Breast epithelium (tissue), 3 donors: ENCODE results near the gene AHCYL1.

Experiments used
- POLR2AphosphoS5 ChIP-seq, 3 donors: sonication (generic); formaldehyde crosslinking; IDR thresholded peaks; one replicate each; pipeline ENCODE4 v1.6.1; 2017; ENCODE audit warnings: antibody characterized with exemption in 3 of 3
- TF ChIP-seq, protein P1 (sequence below), 3 donors: fragments of 450-650 bp; IDR thresholded peaks; one replicate each; pipeline ENCODE4 v1.5.1; 2016 to 2017; ENCODE audit warnings: antibody characterized with exemption in 3 of 3, mild to moderate bottlenecking in 3 of 3, moderate library complexity in 3 of 3

GRCh38 chr1:110047463-110047862 is 62.9 kb downstream of the AHCYL1 start:
- TF ChIP-seq, protein P1, sequence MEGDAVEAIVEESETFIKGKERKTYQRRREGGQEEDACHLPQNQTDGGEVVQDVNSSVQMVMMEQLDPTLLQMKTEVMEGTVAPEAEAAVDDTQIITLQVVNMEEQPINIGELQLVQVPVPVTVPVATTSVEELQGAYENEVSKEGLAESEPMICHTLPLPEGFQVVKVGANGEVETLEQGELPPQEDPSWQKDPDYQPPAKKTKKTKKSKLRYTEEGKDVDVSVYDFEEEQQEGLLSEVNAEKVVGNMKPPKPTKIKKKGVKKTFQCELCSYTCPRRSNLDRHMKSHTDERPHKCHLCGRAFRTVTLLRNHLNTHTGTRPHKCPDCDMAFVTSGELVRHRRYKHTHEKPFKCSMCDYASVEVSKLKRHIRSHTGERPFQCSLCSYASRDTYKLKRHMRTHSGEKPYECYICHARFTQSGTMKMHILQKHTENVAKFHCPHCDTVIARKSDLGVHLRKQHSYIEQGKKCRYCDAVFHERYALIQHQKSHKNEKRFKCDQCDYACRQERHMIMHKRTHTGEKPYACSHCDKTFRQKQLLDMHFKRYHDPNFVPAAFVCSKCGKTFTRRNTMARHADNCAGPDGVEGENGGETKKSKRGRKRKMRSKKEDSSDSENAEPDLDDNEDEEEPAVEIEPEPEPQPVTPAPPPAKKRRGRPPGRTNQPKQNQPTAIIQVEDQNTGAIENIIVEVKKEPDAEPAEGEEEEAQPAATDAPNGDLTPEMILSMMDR (IDR thresholded peaks at IDR 0.05): no peak
- no peak for TF ChIP-seq POLR2AphosphoS5 (IDR thresholded peaks at IDR 0.05)
